Neural crest cell (in vitro differentiated cells): ENCODE measurements around the gene USP4. TPM values are rescaled to one million over a fixed set of nuclear protein-coding genes. Genes with fewer than 3 reads are reported as not detected.
"Not testable (repeated sequence)": the region's sequence is repeated elsewhere in the genome, so short reads cannot be mapped to it uniquely, and the experiment has no call there.

Source experiments
- DNase-seq: peaks from one replicate; pipeline ENCODE4 v3.0.0; 2021; ENCODE audit warnings: low read depth, mixed read lengths, low spot score
- H3K27ac Mint-ChIP-seq: one replicate; pipeline ENCODE4 v1.8.0; 2021; ENCODE audit warnings: mild to moderate bottlenecking, mixed read lengths; ENCODE audit not compliant: unreplicated experiment
- H3K27me3 Mint-ChIP-seq: 2 replicates; pipeline ENCODE4 v1.8.0; 2021; ENCODE audit warnings: low read depth, mild to moderate bottlenecking, mixed read lengths
- H3K36me3 Mint-ChIP-seq: 2 replicates; pipeline ENCODE4 v1.8.0; 2021; ENCODE audit warnings: low read depth, mild to moderate bottlenecking, mixed read lengths
- H3K4me1 Mint-ChIP-seq: 2 replicates; pipeline ENCODE4 v1.8.0; 2021; ENCODE audit warnings: mixed read lengths
- H3K4me3 Mint-ChIP-seq: one replicate; pipeline ENCODE4 v1.8.0; 2021; ENCODE audit warnings: mild to moderate bottlenecking, mixed read lengths
- H3K9me3 Mint-ChIP-seq: 2 replicates; pipeline ENCODE4 v1.8.0; 2021; ENCODE audit warnings: mixed read lengths
- CTCF ChIP-seq: fragments of 200-600 bp; sonication (generic); conservative IDR thresholded peaks from 2 replicates; pipeline ENCODE4 v1.5.0; 2021; ENCODE audit warnings: antibody characterized with exemption, mild to moderate bottlenecking
- total RNA-seq: library from RNA; stranded (reverse); gene quantifications from 2 replicates; pipeline ENCODE4 v1.2.1, GENCODE V29; 2021

The USP4 gene
- total RNA-seq, 1 donor from 2014 or later: 41.5 TPM

- no peaks in the 10 kb centered on the region for H3K4me1 Mint-ChIP-seq
- peaks cover 6% of the 10 kb centered on the region for H3K36me3 Mint-ChIP-seq
- no peak overlapping the region for H3K4me3 Mint-ChIP-seq
- TF ChIP-seq CTCF: no peak
- no peak for DNase-seq
- no peaks in the 10 kb centered on the region for H3K27me3 Mint-ChIP-seq
- no peaks in the 10 kb centered on the region for H3K9me3 Mint-ChIP-seq
- H3K27ac Mint-ChIP-seq: no peak overlapping the region
Observed at GRCh38 chr3:49329186-49329585, 10.7 kb downstream of the USP4 start.

GRCh38 chr3:49328350-49328749, 11.5 kb downstream of the USP4 start:
- not testable (repeated sequence) for H3K4me3 Mint-ChIP-seq, H3K36me3 Mint-ChIP-seq, H3K27ac Mint-ChIP-seq, DNase-seq, H3K9me3 Mint-ChIP-seq, H3K4me1 Mint-ChIP-seq, H3K27me3 Mint-ChIP-seq

- Mint-ChIP-seq H3K9me3 (no peaks in the 10 kb centered on the region), H3K4me1 (no peaks in the 10 kb centered on the region), H3K27me3 (no peaks in the 10 kb centered on the region), H3K36me3 (peaks cover 6% of the 10 kb centered on the region), H3K27ac (no peak overlapping the region), H3K4me3 (no peak overlapping the region)
- peak; percentile 52 for TF ChIP-seq CTCF
- no peak for DNase-seq
Observed at GRCh38 chr3:49327485-49327884, 12.4 kb downstream of the USP4 start.

- H3K4me1 Mint-ChIP-seq: no peaks in the 10 kb centered on the region
- H3K27me3 Mint-ChIP-seq: no peaks in the 10 kb centered on the region
- DNase-seq: no peak
- no peak overlapping the region for H3K4me3 Mint-ChIP-seq
- H3K9me3 Mint-ChIP-seq: no peaks in the 10 kb centered on the region
- TF ChIP-seq CTCF: no peak
- no peak overlapping the region for H3K27ac Mint-ChIP-seq
- H3K36me3 Mint-ChIP-seq: peaks cover 11% of the 10 kb centered on the region
Observed at GRCh38 chr3:49324768-49325167, 15.1 kb downstream of the USP4 start.

DNA sequence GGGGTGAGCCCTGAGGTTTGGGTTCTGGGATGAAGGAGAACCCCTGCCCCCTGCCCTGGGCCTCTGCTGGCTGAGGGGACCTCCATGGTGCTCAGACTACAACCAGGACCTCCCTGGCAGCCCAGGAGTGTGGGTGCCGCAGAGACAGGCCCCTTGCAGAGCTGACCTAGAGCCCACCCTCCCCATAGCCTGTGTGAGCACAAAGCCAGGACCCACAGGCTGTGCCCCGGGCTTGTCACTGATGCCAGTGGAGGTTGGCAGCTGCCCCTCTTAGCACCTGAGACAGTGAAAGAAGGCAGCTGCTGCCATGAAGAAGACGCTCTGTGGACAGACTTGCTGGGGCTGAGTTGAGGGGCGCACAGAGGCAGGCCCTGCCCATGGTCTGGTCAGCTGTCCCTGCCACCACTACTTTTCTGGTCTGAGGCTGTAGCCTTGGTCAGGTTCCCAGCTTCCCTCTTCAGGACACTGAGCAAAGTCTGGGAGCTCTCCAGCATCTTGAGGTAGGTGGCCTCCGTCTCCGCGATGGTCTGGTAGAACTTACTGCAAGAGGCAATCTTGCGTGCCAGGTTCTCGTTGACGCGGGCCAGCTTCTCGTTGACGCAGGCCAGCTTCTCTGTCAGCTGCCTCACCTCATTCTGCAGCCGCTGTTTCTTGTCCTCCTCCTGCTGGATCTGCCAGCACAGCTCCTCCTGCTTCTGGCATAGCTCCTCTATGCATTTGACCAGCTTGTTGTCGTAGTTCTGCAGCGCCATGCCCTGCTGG, 23.0 kb downstream of the USP4 start:
- peaks cover 8% of the 10 kb centered on the region for H3K36me3 Mint-ChIP-seq
- H3K4me3 Mint-ChIP-seq: no peak overlapping the region
- no peak for DNase-seq
- TF ChIP-seq CTCF: no peak
- H3K27me3 Mint-ChIP-seq: no peaks in the 10 kb centered on the region
- no peaks in the 10 kb centered on the region for H3K4me1 Mint-ChIP-seq
- H3K9me3 Mint-ChIP-seq: no peaks in the 10 kb centered on the region
- H3K27ac Mint-ChIP-seq: no peak overlapping the region

GRCh38 chr3:49313896-49314688, 25.8 kb downstream of the USP4 start:
- no peaks in the 10 kb centered on the region for H3K4me1 Mint-ChIP-seq
- no peak for TF ChIP-seq CTCF

More at GRCh38 chr3:49313896-49314688, 25.8 kb downstream of the USP4 start:
- Mint-ChIP-seq H3K36me3 (peaks cover 11% of the 10 kb centered on the region), H3K9me3 (no peaks in the 10 kb centered on the region), H3K27me3 (no peaks in the 10 kb centered on the region), H3K27ac (no peak overlapping the region), H3K4me3 (no peak overlapping the region)
- no peak for DNase-seq
